ENCODE results near the gene FBXO11.

Gene FBXO11

DNA sequence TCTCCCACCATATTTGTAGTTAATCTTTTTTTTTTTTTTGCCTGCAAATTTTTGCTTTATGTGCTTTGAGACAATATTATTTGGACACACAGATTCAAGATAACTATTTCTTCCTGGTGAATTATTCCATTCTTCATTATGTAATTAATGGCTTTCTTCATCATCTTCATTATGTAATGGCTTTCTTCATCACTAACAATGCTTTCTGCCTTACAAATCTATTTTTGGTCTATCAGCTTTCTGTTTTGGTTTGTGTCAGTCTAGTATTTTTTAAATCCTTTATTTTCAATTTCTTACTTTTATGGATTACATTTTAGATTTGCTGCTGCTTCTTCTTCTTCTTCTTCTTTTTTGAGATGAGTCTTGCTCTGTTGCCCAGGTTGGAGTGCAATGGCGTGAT lies 62.9 kb downstream of the FBXO11 start:
- no peaks in the 10 kb centered on the region for H3K36me3 ChIP-seq (ENCODE audit: control insufficient read depth in 2 of 2, insufficient read depth in 2 of 2, low read length in 2 of 2)
- H3K27me3 ChIP-seq (ENCODE audit: control insufficient read depth in 1 of 2, insufficient read depth in 2 of 2, low read length in 2 of 2), result no peaks in the 10 kb centered on the region
- no peak overlapping the region for H3K4me3 ChIP-seq (ENCODE audit: low read length in 2 of 2)
- H3K9me3 ChIP-seq (ENCODE audit: control insufficient read depth in 2 of 2, low read length in 2 of 2), result no peaks in the 10 kb centered on the region
- no peak overlapping the region for H3K9ac ChIP-seq (ENCODE audit: low read length in 2 of 2)
- no peaks in the 10 kb centered on the region for H3K4me1 ChIP-seq (ENCODE audit: control insufficient read depth, insufficient read depth, low read length)
- H3K27ac ChIP-seq (ENCODE audit: low read length), result no peak overlapping the region

- Histone ChIP-seq H3K9ac (ENCODE audit: low read length in 2 of 2) (no peak overlapping the region), H3K36me3 (ENCODE audit: control insufficient read depth in 2 of 2, insufficient read depth in 2 of 2, low read length in 2 of 2) (peaks cover 0 to 2% of the 10 kb centered on the region in 2 donors), H3K27ac (ENCODE audit: low read length) (no peak overlapping the region), H3K9me3 (ENCODE audit: control insufficient read depth in 2 of 2, low read length in 2 of 2) (no peaks in the 10 kb centered on the region), H3K4me1 (ENCODE audit: control insufficient read depth, insufficient read depth, low read length) (no peaks in the 10 kb centered on the region), H3K27me3 (ENCODE audit: control insufficient read depth in 1 of 2, insufficient read depth in 2 of 2, low read length in 2 of 2) (no peaks in the 10 kb centered on the region), H3K4me3 (ENCODE audit: low read length in 2 of 2) (no peak overlapping the region)
Measured at GRCh38 chr2:47842846-47843245, 63.5 kb downstream of the FBXO11 start.

DNA sequence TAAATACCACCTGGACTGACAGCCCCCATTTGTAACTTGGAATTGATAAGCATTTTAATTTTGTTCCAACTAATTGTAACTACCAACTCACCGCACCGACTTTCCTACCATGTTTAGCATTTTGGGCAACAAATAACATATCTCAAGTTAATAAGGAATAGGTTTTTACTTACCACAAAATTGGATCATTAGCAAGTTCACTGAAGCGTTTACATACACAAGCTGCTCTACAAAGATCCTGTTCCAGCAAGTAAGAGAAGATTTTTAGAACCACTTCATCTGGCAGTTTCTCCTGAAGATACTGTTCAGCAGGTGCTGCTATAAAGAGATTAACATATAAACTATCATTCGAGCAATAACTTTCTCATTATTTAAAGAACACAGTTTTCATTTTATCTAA lies 67.6 kb downstream of the FBXO11 start:
- Histone ChIP-seq H3K36me3 (ENCODE audit: control insufficient read depth in 2 of 2, insufficient read depth in 2 of 2, low read length in 2 of 2) (peaks cover 15 to 16% of the 10 kb centered on the region in 2 donors), H3K4me1 (ENCODE audit: control insufficient read depth, insufficient read depth, low read length) (no peaks in the 10 kb centered on the region), H3K27ac (ENCODE audit: low read length) (no peak overlapping the region)

GRCh38 chr2:47838249-47838648 lies 68.0 kb downstream of the FBXO11 start:
- Histone ChIP-seq H3K36me3 (ENCODE audit: control insufficient read depth in 2 of 2, insufficient read depth in 2 of 2, low read length in 2 of 2) (peaks cover 15 to 16% of the 10 kb centered on the region in 2 donors), H3K27me3 (ENCODE audit: control insufficient read depth in 1 of 2, insufficient read depth in 2 of 2, low read length in 2 of 2) (no peaks in the 10 kb centered on the region), H3K4me3 (ENCODE audit: low read length in 2 of 2) (no peak overlapping the region), H3K9ac (ENCODE audit: low read length in 2 of 2) (no peak overlapping the region), H3K9me3 (ENCODE audit: control insufficient read depth in 2 of 2, low read length in 2 of 2) (no peaks in the 10 kb centered on the region), H3K4me1 (ENCODE audit: control insufficient read depth, insufficient read depth, low read length) (no peaks in the 10 kb centered on the region), H3K27ac (ENCODE audit: low read length) (no peak overlapping the region)

More for the DNA sequence above, 67.6 kb downstream of the FBXO11 start:
- H3K9ac ChIP-seq (ENCODE audit: low read length in 2 of 2), result no peak overlapping the region
- no peak overlapping the region for H3K4me3 ChIP-seq (ENCODE audit: low read length in 2 of 2)
- H3K27me3 ChIP-seq (ENCODE audit: control insufficient read depth in 1 of 2, insufficient read depth in 2 of 2, low read length in 2 of 2), result no peaks in the 10 kb centered on the region
- H3K9me3 ChIP-seq (ENCODE audit: control insufficient read depth in 2 of 2, low read length in 2 of 2), result no peaks in the 10 kb centered on the region

DNA sequence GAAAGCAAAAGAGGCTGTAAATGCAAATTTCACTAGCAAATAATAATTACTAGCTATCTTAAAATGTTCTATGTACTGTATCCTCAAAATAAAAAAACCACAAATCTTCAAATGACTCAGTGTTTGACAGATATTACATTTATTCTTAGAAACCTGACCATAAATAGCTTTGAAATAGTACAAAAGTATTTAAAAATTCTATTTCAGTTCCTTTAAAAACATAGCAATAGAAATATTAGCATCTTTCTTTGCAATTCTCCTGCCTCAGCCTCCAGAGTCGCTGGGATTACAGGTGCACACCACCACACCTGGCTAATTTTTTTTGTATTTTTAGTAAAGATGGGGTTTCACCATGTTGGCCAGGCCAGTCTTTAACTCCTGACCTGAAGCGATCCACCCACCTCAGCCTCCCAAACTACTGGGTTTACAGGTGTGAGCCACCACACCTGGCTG lies 72.8 kb downstream of the FBXO11 start:
- Histone ChIP-seq H3K9ac (ENCODE audit: low read length in 2 of 2) (no peak overlapping the region), H3K27me3 (ENCODE audit: control insufficient read depth in 1 of 2, insufficient read depth in 2 of 2, low read length in 2 of 2) (no peaks in the 10 kb centered on the region), H3K27ac (ENCODE audit: low read length) (no peak overlapping the region), H3K4me3 (ENCODE audit: low read length in 2 of 2) (no peak overlapping the region), H3K9me3 (ENCODE audit: control insufficient read depth in 2 of 2, low read length in 2 of 2) (no peaks in the 10 kb centered on the region), H3K4me1 (ENCODE audit: control insufficient read depth, insufficient read depth, low read length) (no peaks in the 10 kb centered on the region), H3K36me3 (ENCODE audit: control insufficient read depth in 2 of 2, insufficient read depth in 2 of 2, low read length in 2 of 2) (peaks cover 21 to 26% of the 10 kb centered on the region in 2 donors)

DNA sequence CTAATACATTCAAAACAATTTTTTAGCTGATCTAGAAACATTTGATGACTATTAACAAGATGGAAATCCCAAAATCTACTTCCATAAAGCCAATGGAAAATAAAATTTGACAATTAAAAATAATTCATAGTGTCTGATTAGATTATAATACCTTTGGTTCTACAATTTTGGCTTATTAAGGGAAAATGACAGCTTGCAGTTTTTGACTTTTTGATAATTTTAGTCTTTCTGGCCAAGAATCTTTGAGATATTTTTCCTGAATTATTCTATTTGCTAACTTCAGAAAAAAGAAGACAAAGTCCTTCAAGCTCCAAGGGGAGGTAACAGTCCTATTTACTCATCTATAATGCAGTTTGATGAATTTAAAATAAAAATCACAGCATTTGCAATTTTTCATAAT lies 83.8 kb downstream of the FBXO11 start:
- peaks cover 18 to 32% of the 10 kb centered on the region in 2 donors for H3K36me3 ChIP-seq (ENCODE audit: control insufficient read depth in 2 of 2, insufficient read depth in 2 of 2, low read length in 2 of 2)
- H3K9ac ChIP-seq (ENCODE audit: low read length in 2 of 2), result no peak overlapping the region

DNA sequence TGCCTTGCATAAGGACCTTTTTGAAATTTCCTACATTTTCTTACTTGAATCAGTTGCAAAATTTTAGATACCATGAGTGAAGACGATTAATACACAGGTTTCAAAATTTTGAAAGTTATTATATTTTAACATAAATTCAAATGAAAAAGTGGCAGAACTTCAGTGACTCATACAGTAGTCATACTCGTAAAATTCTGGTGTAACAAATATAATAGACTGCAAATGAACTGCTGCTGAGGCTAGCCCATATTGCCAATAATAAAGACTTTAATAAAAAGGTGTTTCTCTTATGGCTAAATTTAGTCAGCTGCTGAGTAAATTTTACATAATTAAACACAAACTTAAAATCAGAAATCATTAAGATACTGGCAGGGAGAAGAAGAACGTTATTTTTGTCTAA lies 86.5 kb downstream of the FBXO11 start:
- Histone ChIP-seq H3K27me3 (ENCODE audit: control insufficient read depth in 1 of 2, insufficient read depth in 2 of 2, low read length in 2 of 2) (no peaks in the 10 kb centered on the region), H3K27ac (ENCODE audit: low read length) (no peak overlapping the region), H3K9me3 (ENCODE audit: control insufficient read depth in 2 of 2, low read length in 2 of 2) (no peaks in the 10 kb centered on the region), H3K9ac (ENCODE audit: low read length in 2 of 2) (no peak overlapping the region), H3K4me3 (ENCODE audit: low read length in 2 of 2) (no peak overlapping the region), H3K4me1 (ENCODE audit: control insufficient read depth, insufficient read depth, low read length) (no peaks in the 10 kb centered on the region), H3K36me3 (ENCODE audit: control insufficient read depth in 2 of 2, insufficient read depth in 2 of 2, low read length in 2 of 2) (peaks cover 30 to 50% of the 10 kb centered on the region in 2 donors)

More for the DNA sequence above, 83.8 kb downstream of the FBXO11 start:
- no peak overlapping the region for H3K4me3 ChIP-seq (ENCODE audit: low read length in 2 of 2)
- H3K9me3 ChIP-seq (ENCODE audit: control insufficient read depth in 2 of 2, low read length in 2 of 2), result no peaks in the 10 kb centered on the region
- H3K4me1 ChIP-seq (ENCODE audit: control insufficient read depth, insufficient read depth, low read length), result no peaks in the 10 kb centered on the region
- H3K27me3 ChIP-seq (ENCODE audit: control insufficient read depth in 1 of 2, insufficient read depth in 2 of 2, low read length in 2 of 2), result no peaks in the 10 kb centered on the region
- no peak overlapping the region for H3K27ac ChIP-seq (ENCODE audit: low read length)

- Histone ChIP-seq H3K36me3 (ENCODE audit: control insufficient read depth in 2 of 2, insufficient read depth in 2 of 2, low read length in 2 of 2) (peaks cover 27 to 46% of the 10 kb centered on the region in 2 donors), H3K9ac (ENCODE audit: low read length in 2 of 2) (no peak overlapping the region), H3K27me3 (ENCODE audit: control insufficient read depth in 1 of 2, insufficient read depth in 2 of 2, low read length in 2 of 2) (no peaks in the 10 kb centered on the region), H3K27ac (ENCODE audit: low read length) (no peak overlapping the region), H3K4me1 (ENCODE audit: control insufficient read depth, insufficient read depth, low read length) (no peaks in the 10 kb centered on the region), H3K4me3 (ENCODE audit: low read length in 2 of 2) (no peak overlapping the region), H3K9me3 (ENCODE audit: control insufficient read depth in 2 of 2, low read length in 2 of 2) (no peaks in the 10 kb centered on the region)
Measured at GRCh38 chr2:47818777-47819176, 87.5 kb downstream of the FBXO11 start.

DNA sequence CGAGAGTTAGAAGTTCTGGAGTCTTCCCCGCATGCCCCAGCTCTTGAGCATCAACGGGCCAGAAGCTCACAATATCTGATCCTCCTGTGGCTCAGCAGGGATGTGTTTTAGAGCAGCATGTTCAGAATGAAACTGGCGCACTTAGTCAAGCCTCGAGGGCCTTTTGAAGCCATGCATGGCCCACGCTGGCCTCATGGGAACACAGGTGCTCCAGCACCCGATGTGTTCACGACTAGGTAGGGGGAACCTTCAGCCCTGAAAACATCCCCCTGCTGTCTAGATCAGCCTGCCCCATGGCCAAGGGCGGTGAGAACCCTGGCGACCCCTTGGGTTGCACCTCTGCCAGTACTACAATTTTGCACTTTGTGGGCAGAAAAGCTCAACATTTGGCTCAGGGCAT lies 90.5 kb downstream of the FBXO11 start:
- Histone ChIP-seq H3K27ac (ENCODE audit: low read length) (no peak overlapping the region), H3K27me3 (ENCODE audit: control insufficient read depth in 1 of 2, insufficient read depth in 2 of 2, low read length in 2 of 2) (no peaks in the 10 kb centered on the region), H3K4me1 (ENCODE audit: control insufficient read depth, insufficient read depth, low read length) (no peaks in the 10 kb centered on the region), H3K36me3 (ENCODE audit: control insufficient read depth in 2 of 2, insufficient read depth in 2 of 2, low read length in 2 of 2) (peaks cover 22 to 48% of the 10 kb centered on the region in 2 donors), H3K9me3 (ENCODE audit: control insufficient read depth in 2 of 2, low read length in 2 of 2) (no peaks in the 10 kb centered on the region), H3K4me3 (ENCODE audit: low read length in 2 of 2) (no peak overlapping the region), H3K9ac (ENCODE audit: low read length in 2 of 2) (no peak overlapping the region)

DNA sequence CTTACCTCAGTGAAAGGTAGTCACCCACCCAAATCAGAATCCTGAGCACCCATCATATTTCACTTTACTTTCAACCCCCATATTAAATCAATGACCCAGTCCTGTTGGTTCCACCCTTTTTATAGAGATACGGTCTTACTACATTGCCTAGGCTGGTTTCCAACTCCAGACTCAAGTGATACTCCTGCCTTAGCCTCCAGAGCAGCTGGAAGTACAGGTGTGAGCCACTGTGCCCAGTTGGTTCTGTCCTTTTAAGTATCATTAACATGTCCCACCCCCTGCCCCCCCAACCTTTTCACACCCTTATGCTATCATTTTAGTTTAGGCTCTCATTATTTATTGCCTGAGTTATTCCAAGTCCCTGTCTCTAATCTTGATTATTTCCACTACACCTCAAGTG lies 94.6 kb downstream of the FBXO11 start:
- H3K4me1 ChIP-seq (ENCODE audit: control insufficient read depth, insufficient read depth, low read length), result no peaks in the 10 kb centered on the region
- no peaks in the 10 kb centered on the region for H3K9me3 ChIP-seq (ENCODE audit: control insufficient read depth in 2 of 2, low read length in 2 of 2)
- peaks cover 16 to 47% of the 10 kb centered on the region in 2 donors for H3K36me3 ChIP-seq (ENCODE audit: control insufficient read depth in 2 of 2, insufficient read depth in 2 of 2, low read length in 2 of 2)
- no peak overlapping the region for H3K4me3 ChIP-seq (ENCODE audit: low read length in 2 of 2)
- H3K27me3 ChIP-seq (ENCODE audit: control insufficient read depth in 1 of 2, insufficient read depth in 2 of 2, low read length in 2 of 2), result no peaks in the 10 kb centered on the region
- no peak overlapping the region for H3K27ac ChIP-seq (ENCODE audit: low read length)
- no peak overlapping the region for H3K9ac ChIP-seq (ENCODE audit: low read length in 2 of 2)

GRCh38 chr2:47810850-47811249 lies 95.4 kb downstream of the FBXO11 start:
- peaks cover 20 to 47% of the 10 kb centered on the region in 2 donors for H3K36me3 ChIP-seq (ENCODE audit: control insufficient read depth in 2 of 2, insufficient read depth in 2 of 2, low read length in 2 of 2)

More at GRCh38 chr2:47810850-47811249, 95.4 kb downstream of the FBXO11 start:
- Histone ChIP-seq H3K27me3 (ENCODE audit: control insufficient read depth in 1 of 2, insufficient read depth in 2 of 2, low read length in 2 of 2) (no peaks in the 10 kb centered on the region), H3K4me3 (ENCODE audit: low read length in 2 of 2) (no peak overlapping the region), H3K9ac (ENCODE audit: low read length in 2 of 2) (no peak overlapping the region), H3K9me3 (ENCODE audit: control insufficient read depth in 2 of 2, low read length in 2 of 2) (no peaks in the 10 kb centered on the region), H3K27ac (ENCODE audit: low read length) (no peak overlapping the region), H3K4me1 (ENCODE audit: control insufficient read depth, insufficient read depth, low read length) (no peaks in the 10 kb centered on the region)
